HG02798 (cell line): ENCODE measurements around the gene ERGIC1.

Experiments used
- ATAC-seq: cut with Tn5 transposase; IDR thresholded peaks from one replicate; pipeline ENCODE4 v1.9.1; 2021; ENCODE audit warnings: mild to moderate bottlenecking; ENCODE audit not compliant: unreplicated experiment, poor library complexity

Gene ERGIC1

DNA sequence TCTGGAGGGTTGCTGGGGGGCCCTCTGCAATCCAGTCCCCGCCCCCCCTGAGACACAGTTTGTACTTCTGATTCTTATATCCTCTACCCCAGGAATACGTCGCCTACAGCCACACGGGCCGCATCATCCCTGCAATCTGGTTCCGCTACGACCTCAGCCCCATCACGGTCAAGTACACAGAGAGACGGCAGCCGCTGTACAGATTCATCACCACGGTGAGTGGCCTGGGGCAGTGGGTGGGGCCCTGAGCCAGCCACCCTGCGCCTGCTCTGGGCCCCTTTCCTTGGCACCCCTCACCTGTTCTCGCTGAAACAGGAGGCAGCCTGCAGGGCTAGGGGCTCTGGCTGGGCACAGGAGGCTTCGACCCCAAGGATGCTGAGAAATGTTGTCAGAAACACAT lies 101.0 kb downstream of the ERGIC1 start:
- no peak for ATAC-seq

DNA sequence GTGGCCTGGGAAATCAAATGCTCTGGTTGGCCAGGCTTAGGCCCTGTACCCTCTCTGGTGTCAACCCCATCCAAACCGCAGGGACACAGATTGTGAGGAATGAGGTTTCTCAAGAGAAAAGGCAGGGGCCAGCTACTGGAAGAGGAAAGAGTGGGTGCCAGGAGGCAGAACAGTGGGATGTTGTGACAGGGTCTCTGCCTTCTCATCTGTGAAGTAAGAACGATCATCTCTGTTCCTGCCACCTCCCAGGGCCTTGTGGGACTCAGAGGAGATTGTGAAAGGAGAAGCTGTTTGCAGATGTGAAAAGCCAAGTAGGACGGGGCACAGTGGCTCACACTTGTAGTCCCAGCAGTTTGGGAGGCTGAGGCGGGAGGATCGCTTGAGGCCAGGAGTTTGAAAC lies 102.3 kb downstream of the ERGIC1 start:
- no peak for ATAC-seq

DNA sequence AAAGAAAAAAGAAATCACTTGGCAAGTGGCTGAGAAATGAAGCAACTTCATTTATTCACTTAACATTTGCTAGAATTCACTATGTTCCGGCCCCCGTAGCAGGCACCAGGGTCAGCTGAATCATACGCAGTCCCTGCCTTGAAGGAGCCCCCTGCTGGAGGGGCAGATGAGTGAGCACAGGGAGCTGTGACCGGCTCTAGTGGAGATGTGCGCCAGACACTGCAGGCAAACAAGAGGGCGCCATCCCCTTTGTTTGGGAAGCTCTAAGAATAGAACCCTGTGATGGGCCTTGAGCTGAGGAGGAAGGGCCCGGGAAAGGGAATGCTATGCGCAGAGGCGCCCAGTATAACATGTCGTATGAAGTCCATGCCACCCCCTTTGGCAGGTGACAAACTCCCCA lies 105.0 kb downstream of the ERGIC1 start:
- ATAC-seq, result no peak

DNA sequence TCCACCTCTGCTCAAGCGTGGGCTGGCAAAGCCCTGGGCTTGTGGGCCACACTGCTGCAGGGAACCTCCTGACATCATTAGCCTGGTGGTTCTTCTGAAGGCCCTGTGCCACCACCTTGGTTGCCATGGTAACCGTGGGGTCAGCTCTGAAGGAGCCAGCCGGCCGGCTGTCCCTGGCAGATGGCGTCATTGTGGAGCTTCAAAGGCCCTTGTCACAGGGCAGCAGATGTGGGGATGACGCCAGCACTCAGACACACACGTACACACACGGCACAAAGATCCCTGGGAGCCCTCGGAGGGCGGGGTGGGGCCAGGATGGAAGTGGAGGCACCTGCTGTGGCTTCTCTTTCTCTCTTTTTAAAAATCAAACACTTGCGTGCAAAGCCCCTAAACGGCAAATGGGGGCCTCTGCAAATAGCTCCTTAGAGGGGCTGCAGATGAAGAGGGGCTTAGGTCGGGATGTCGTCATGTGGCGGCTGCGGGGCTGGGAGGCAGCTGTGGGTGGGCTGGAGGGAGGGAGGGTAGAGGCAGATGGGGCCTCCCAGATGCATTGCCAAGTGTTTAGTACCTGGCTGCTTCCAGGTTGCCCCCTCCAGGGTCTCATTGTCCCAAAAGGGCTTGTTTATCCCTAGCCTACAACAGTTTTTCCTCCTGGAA lies 105.7 kb downstream of the ERGIC1 start:
- no peak for ATAC-seq

DNA sequence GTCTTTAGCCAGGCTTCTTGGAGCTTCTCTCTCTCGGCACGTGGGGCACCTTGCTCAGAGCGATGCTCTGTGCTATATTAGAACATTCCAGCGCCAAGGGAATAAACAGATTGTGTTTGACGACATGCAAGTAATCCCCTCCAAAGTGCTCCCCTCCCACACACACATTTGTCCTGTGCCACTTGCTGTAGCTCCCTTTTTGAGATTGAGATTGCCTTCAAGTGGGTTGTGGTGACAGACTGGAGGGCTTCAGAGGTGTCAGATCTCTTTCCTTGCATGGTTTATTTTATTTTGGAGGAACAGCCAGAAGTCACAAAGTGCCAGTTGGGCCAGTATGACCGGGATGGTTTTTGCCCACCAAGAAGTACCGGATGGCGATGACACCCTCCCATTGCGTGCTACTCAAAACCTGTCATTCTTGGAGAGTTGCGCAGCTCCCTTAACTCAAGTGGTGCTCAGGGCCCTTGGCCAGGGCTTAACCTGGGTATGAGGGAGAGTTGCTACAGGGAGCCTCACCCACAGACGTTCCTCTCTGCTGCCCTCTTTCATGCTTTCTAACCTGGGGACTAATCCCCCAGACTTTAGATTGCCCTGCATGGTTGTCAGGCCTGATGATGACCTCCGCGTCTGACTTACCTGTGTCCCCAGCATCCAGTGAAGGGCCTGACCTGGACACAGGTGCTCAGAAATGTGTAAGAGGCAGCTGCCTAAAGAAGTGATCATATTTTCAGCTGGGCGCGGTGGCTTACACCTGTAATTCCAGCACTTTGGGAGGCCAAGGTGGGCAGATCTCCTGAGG lies 106.4 kb downstream of the ERGIC1 start:
- no peak for ATAC-seq

DNA sequence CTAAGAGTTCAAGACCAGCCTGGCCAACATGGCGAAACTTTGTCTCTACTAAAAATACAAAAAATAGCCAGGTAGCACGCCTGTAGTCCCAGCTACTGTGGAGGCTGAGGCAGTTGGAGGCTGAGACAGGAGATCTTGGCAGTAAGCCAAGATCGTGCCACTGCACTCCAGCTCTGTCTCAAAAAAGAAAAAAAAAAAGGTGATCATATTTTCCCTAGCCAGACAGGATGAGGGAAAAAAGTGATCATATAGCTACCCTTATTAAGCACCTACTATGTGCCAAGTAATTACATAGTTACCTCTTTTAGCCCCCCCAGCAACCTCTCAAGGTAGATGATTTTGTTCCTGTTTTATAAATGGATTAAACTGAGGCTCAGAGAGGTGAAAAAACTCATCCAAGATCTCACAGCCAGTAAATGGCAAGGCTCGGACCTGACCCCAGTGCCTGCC lies 107.0 kb downstream of the ERGIC1 start:
- no peak for ATAC-seq

DNA sequence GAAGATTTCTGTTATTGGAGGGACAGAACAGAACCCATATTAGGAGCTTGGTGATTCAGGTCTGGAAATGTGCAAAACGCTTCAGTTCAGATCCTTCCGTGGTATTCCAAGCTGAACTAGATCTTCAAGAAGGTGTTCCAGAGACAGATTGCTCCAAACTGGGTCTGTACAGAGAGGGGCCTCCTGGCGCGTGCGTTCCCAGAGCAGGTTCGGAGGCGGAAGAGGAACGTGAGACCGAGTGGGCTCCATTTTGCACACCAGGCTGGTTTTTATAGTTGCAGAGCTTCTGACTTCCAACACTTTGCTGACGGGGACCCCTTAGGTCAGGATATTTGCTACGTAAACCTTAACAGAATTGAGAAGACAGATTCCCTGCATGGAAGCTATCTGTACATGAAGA lies 108.5 kb downstream of the ERGIC1 start:
- no peak for ATAC-seq

DNA sequence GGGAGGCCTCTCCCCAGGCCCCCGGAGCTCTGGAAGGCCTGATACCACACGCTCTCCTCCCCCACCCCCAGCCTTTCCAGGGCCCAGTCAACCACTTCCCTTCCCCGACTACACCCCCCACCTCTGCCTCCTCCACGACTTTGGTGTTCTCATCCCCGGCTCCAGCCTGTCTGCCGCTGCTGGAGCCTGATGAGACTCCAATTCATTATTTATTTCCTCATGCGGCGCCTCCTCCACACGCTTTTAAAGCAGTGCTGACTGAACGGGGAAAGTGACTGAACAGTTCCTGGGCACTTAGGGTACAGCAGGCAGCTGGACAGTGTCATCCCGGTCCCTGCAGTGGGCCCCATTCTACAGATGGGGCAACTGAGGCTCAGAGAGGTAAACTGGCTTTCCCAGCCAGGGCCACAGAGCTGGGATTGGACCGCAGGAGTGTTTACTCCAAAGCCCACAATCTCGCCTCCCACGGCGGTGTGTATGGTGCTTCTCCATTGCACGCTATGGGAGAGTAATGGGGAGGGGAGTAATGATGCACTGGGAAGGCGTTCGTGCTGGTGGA lies 109.3 kb downstream of the ERGIC1 start:
- no peak for ATAC-seq

DNA sequence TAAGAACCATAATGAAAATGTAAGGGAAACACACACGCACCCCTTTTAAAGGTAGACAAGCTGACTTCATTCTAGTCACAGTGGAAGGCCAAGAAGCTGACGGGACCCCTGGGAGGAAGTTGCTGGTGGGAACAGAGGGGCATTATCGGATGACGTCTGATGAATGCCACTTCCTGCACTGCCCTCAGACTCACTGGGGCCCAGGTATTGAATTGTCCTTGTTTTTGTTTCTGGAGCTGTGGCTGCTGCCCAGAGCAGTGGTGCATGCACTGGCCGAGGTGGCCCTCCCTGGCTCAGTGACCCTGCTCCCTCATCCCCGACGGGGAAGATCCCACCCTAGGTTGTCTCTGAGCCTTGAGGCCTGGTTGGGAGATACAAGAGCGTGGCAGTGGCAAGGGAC lies 109.9 kb downstream of the ERGIC1 start:
- ATAC-seq, result no peak

DNA sequence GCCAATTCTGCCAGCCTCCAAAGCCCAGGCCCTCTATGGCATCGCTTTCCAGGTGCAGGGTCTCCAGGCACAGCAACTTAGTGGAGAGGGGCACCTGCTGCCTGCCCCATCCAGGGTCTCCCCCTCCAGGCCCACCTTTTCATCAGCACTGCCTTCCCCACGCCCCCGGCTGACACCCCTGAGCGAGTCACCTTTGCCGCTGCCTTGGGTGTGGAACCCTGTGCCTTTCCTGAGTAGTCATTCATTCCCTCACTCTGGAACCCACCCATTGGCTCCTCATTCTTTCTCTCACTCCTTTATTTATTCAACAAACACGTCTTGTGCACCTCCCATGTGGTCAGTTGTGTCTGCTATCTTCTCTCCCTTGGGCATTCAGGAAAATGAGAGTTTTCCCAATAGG lies 110.7 kb downstream of the ERGIC1 start:
- no peak for ATAC-seq

DNA sequence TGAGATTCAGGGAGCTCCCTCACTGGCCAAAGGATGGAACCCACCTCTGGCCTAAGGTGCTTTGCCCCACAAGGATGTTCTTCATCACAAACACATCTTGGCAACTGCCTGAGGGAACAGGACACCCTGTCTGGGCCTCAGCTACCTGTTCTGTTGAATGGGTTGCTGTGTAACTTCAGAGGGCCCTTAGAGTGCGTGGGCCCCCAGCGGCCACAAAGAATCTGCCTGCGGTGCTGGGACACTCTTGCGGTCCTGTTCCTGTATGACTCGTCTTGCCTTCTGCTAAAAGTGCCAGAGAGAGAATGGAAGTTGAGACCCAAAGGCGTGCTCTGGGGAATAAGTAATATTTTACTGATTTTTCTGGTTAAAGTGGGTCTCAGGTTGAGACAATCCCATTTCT lies 111.1 kb downstream of the ERGIC1 start:
- no peak for ATAC-seq

DNA sequence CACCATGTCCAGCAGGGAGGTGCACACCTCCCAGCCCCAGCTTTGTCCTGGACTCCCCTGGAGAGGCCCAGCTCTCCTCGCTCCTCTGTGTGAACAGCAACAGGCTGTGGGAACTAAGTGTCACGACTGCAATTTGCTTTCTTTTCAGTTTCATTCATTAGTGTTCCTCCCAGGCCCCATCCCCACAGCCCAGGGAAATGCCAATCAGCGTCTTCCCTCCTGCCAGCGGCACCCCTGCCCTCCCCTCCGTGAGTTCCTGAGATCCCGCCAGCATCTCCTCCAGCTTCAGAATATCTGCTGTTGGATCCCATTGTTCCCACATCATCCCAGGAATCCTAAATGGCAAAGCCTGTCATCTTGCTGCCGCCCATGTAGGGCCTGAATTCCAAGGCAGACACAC lies 112.1 kb downstream of the ERGIC1 start:
- no peak for ATAC-seq

DNA sequence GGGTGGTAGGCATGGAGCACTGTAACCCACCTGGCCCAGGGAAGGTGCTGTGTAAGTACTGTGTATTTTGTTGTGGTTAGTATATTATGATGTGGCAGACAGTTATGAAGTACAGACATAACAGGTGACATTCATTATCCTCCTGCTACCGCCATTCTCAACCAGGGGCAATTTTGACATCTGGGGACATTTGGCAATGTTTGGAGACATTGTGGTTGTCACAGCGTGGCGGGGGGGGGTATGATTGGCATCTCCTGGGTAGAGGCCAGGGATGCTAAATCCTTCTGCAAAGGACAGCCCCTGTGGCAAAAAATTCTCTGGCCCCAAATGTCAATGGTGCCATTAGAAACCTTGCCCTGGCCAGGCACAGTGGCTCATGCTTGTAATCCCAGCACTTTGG lies 115.4 kb downstream of the ERGIC1 start:
- no peak for ATAC-seq

DNA sequence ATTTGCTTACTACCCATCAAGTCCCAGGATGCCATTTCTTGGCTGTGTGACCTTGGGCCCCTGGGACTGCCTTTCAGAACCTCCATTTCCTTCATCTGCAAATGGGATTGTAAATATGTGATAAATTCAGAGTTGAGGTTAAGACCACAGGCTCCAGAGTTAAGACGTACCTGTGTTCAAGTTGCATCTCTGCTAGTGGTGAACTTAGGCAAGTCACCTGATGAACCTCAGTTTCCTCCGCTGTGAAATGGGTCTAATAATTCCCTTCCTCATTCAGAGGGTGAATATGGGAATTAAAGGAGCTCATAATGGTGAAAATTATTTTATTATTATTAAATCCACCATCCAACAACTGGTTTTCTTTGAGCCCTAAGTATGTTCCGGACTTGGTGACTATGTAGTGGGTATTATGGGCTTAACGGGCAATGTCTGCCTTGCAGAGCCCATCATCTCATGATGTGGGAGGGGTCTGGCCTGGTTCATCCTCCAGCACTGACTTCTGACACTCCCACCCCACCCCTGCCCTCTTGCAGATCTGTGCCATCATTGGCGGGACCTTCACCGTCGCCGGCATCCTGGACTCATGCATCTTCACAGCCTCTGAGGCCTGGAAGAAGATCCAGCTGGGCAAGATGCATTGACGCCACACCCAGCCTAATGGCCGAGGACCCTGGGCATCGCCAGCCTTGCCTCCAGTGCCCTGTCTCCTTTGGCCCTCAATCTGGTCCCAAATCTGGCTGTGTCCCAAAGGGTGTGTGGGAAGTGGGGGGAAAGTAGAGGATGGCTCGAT lies 116.3 kb downstream of the ERGIC1 start:
- no peak for ATAC-seq

DNA sequence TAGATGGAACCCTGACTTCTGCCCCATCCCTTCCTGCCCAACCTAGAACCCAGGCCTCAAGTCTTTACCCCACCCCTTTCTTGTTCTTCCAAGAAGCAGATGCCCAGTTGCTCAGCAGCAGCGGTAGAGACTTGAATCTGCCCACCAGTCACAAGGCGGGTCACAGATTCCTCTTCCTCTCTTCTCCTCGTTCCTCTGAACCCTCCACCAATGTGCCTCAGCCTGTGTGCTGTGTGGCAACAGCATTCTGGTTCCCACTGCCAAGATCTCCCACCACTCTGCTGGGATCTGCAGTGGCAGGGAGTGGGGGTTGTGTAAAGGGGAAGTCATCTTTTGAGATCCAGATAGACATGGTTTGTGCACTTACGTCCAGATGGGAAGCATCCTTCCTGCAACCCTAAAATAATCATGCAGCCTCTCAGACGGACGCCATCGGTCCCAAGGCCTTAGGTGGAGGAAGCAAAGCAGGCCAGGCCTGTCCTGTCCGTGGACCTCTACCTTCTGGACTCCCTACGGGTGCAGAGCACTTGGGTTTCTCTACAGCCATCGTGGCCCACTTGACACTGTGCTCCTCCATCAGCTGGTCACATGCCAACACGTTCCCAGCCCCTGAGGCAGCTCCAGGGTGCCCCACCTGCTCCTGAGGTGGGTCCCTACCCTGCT lies 117.5 kb downstream of the ERGIC1 start:
- no peak for ATAC-seq

DNA sequence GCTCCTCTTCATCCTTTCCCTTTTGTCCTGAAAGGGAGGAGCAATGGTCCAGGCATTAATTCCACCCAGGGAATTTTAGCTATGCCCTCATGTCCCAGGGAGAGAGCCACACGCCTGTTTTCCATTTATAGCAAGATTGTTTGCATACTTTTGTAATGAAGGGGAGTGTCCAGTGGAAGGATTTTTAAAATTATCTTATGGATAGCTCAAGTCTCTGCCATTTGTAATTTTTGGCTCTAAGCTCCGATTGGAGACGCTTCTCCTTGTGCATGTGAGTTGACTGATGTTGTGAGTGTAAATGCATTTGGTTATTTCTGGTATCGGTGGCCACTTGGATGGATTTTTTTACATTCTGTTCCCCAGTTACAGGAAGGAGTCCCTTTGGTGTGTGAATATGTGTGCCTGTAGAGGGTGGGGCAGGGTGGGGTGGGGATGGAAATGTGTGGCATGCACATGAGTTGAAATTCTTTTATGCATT lies 118.0 kb downstream of the ERGIC1 start:
- no peak for ATAC-seq

DNA sequence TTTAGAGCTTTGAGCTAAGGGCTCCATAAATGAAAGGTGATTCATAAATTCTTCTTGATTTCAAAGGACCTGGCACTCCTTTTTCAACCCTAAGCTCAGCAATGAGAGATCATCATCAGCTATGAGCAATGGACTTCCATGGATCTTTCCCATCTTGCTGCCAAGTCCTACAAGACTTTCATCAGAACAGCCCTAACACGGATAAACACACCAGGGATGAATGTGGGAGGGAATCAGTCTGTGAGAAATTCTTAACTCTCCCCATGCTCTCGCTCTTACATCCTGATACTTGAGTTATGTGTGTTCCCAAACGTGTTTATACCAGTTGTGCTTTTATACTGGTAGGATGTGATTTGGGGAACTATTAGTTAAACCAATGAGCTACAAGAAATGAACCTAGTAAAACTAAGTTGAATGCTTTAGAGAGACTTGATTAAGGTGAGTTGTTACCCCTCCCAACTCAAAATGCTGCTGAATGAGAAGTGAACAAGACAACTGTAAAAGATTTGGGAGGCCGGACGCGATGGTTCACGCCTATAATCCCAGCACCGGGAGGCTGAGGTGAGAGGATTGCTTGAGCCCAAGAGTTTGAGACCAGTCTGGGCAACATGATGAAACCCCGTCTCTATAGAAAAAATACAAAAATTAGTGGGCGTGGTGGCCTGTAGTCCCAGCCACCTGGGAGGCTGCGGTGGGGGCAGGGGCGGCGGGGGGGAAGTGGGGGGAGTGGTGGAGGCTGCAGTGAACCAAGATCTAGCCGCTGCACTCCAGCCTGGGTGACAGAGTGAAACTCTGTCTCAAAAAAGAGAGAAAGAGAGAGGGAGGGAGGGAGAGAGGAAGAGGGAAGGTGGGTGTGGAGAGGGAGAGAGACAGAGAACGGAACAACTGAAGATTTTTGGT lies 120.0 kb downstream of the ERGIC1 start:
- ATAC-seq, result no peak

DNA sequence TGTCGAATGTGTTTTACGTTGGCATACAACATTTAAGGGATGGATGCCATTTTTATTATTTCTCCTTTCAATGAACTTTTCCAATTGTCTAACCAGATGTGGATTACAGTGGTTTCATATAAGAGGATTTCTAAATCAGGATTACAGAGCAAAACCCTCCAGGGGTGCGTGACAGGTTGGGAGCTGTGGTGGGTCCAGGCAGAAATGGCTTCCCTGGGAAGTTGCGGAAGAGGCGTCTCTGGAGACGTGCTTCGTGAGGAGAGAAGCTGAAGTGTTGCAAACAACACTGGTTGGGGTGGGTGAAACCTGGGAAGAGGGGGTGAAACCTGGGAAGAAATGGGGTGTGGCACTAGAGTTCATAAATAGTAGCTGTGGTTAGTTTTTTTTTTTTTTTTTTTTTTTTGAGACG lies 120.7 kb downstream of the ERGIC1 start:
- no peak for ATAC-seq

DNA sequence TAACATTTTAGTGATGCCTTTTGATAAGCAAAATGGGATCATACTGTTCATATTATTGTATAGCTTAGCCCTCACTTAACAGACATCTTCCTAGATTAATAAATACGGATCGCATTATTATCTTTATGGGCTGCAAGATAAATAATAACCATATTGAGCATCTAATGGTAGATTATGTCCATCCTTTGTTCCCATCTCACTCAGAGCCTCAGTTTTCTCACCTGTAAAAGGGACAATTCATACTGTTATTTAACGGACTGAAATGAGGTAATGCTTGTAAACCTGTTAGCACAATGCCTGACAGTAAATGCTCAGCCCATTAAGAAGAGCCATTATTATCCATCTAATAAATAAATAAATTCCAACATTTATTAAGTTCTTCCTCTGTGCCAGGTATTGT lies 122.2 kb downstream of the ERGIC1 start:
- ATAC-seq, result no peak
